Fibroblast of skin of right biceps (primary cell): Measurements from ENCODE around the gene TEX36.
A peak's percentile ranks its signal among the peaks of the same experiment; 100 is the strongest.
"Not testable (repeated sequence)": the region's sequence is repeated elsewhere in the genome, so short reads cannot be mapped to it uniquely, and the experiment has no call there.

Experiments used
- DNase-seq: peaks from one replicate; pipeline ENCODE4 v3.0.0-alpha.2; 2013

TEX36 gene

DNA sequence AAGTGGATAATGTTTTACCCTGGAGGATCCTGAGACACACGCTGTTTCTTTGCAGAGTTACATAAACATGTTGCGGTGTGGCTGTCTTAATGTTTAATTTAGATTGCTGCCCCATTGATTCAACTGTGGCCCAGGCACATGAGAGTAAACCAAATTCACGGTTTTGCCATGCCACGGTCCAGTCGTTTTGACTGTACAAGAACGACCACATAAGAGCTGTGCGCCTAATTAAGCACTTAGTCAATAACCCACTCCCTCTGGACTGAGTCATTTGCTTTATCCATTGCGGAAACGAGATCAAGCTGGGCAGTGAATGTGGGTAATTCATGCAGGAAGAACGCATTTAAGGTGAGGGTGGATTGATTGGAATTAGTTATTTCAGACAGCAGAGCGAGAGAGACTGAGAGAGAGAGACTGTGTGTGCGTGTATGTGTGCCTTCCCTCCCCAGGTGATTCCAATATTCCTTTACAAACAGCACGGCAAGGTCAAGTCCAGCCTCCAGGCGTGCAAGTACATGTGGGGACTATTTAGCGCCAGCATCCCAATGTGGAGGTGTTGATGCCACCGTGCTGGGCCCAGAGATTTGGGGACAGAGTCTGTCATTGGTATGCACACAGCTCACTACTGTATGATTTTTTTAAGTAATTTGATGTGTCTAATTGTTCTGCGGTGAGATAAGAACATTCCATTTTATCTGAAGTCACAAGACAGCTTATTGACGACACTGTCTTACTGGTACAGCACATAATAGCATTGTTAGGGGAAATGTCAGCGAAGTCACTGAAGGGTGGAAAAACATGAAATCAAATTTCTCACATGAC is 8.4 kb upstream of the TEX36 start:
- DNase-seq = peak; percentile 74

GRCh38 chr10:125689955-125690569 is 7.1 kb upstream of the TEX36 start:
- no peak for DNase-seq

- no peak for DNase-seq
These were observed 4.7 kb upstream of the TEX36 start for GRCh38 chr10:125687507-125688185.

DNA sequence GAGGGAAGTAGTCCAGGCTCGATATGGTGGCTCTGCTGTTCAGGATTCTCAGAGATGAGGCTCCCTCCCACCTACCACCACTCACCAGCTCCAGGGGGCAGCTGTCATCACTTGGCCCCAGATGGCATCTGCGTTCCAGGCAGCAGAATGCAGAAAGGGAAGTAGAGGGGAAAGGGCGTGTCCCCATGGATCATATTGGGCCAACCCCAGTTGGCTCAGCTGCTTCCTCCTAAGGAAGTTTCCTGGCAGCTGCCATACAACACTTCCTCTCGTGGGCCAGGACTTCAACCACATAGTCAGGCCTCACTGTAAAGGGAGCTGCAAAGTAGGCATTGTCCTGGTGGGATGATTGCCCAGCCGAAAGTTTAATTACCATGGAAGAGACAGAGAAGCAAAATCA is 1.6 kb upstream of the TEX36 start:
- no peak for DNase-seq

GRCh38 chr10:125683821-125684220 is 858 bp upstream of the TEX36 start:
- no peak for DNase-seq

DNA sequence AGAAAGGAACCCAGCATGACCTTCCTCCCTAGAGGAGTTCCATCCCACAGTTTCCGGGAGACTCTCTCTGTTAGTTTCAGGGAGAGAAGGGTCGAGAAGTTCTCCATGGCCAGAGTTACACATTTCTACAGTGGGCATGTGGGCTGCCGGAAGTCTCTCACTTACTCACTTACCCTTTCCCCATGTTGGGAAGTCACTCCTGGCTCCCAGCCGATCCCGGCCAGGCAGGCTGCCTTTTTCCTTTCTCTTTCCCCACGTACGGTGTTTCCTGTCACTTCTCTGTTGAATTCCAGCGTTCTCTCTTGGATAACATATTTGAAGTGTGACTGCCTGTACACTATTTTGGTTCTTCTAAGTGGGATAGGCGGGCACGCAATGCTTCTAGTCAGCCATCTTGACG is 3.5 kb downstream of the TEX36 start:
- DNase-seq = no peak

GRCh38 chr10:125672884-125673283 is 10.1 kb downstream of the TEX36 start:
- no peak for DNase-seq

DNA sequence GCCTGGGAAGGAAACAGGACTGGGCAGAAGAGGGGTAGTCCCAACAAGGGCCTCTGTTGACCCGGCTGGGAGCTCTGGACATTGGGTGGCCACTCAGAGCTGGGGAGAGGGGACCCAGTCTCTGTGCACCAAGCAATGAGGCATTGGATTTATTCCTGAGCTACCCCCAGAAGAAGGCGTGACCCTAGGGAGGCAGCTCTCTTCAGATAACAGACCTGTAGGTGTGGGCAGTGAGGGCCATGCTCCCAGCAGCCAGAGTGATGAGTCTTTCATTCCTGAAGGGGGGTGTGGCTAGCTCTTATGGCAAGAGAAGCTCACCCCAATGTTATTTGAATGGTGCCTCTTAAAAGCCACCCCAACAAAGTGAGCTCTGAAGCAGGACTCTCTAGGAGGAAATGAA is 20.4 kb downstream of the TEX36 start:
- DNase-seq = peak; percentile 40

DNA sequence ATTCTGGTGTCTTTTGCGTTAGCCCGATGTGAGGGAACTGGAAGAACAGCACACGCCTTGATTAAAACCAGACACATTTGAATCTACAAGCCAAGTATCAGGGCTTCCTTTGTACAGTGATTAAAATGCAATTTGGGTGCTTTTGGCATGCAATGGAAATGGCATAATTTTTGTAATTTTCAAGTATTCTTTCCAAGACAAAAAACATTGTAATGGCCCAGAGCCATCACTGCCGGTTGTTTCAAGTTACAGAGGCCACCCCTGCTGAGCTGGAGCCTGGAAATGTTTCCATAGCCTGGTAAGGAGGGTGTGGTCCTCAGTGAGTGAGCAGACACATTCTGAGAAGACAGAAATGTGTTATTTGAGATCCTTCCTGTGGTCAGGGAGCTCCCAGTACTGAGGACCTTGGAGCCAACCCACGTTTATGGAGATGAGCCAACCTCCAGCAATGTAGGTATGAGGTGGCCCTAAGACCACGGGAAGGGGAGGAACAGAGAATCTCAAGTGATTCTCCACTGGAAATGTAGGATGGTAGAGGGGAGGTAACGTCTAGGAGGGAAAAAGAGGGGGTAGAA is 20.9 kb downstream of the TEX36 start:
- DNase-seq = peak; percentile 97

- no peak for DNase-seq
These were observed 21.5 kb downstream of the TEX36 start for GRCh38 chr10:125661431-125661940.

DNA sequence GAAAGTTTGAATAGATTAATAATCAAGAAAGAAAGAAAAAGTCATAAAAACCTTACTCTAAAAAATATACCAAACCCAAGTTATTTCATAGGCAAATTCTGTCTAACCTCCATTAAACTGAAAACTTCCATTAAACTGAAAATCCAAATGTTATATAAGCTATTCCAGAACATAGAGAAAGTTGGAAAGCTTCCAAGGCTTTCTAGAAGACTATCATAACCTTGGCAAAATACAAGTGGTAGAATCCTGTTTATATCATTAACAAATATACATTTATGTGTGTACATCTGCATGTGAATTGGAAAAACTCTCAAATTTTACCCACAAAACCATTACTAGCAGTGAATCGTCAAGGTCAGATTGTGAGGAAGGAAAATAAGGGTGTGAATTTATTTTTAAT is 23.9 kb downstream of the TEX36 start:
- DNase-seq = no peak

DNA sequence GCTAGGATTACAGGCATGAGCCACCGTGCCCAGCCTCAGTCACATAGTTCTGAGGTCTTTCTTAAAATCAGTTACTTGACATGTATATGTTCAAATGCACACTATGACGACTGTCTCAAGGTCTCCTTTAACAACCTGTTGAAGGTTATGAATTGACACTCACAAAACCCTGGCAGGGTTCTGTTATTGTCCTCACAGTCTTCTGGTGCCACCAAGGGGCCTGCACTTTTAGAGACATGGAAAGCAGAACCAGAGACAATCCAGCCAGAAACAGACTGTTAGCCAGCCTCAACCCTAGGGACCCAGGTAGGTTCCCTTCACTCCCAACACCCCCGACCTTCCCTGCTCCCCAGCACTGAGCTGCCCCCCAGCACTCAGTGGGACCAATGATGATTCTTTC is 26.4 kb downstream of the TEX36 start:
- no peak for DNase-seq

- DNase-seq = not testable (repeated sequence)
These were observed 29.9 kb downstream of the TEX36 start for GRCh38 chr10:125653113-125653512.

GRCh38 chr10:125646311-125646710 is 36.7 kb downstream of the TEX36 start:
- no peak for DNase-seq

DNA sequence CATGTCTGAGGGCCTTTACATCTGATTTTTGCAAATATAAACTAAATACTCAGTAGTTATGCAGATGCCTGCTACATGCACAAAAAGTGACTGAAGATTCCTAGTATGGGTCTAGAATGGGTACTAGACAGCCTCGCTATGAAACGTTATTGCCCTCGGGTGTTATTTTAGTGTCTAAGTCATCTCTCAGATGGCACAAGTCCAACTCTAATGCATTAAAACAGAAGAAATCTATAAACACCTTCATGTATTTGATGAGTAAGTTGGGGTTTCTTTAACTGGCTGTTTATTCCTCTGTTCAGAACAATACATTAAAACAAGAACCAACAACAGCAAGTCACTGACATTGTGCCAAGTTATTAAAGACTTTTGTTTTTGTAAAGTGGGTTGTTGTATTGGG is 41.6 kb downstream of the TEX36 start:
- DNase-seq = no peak

DNA sequence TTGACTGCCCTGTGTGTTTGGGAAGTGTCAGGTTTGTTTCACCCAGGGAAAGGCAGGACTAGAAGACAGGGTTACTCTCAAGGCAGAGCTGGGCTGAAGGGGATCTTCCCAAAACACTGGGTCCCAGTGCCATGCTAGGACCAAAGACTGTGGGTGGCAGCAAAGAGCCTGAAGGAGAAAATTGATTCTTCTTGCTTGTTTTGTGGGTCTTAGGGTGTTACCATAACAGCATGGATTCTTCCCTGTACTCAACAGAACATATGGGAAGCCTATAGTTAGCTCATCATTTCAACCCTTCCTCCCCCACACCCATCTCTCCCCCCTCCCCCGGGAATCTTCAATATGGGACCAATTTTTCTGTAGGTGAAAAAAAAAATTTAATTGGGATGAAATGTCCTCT is 42.3 kb downstream of the TEX36 start:
- no peak for DNase-seq

- no peak for DNase-seq
These were observed 43.1 kb downstream of the TEX36 start for GRCh38 chr10:125639846-125640245.

DNA sequence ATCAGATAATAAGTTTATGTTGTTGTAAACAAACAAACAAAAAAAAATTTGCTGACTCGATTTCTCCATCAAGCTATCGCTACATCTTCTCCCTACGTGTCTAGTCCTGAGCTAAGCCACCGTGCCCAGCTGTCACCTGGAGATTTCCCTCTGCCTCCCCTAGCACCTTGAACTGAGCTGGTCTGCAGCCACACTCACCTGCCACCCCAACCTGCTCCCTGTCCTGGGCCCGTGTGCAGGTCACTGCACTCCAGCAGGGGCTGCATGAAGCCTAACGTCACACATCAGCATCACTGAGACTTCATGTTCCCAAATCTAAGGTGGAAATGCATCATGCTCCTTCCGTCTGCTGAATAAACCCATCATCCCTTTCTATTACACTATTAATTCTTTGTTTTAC is 44.4 kb downstream of the TEX36 start:
- DNase-seq = no peak

GRCh38 chr10:125637496-125637895 is 45.5 kb downstream of the TEX36 start:
- no peak for DNase-seq

- no peak for DNase-seq
These were observed 48.4 kb downstream of the TEX36 start for GRCh38 chr10:125634606-125635005.

DNA sequence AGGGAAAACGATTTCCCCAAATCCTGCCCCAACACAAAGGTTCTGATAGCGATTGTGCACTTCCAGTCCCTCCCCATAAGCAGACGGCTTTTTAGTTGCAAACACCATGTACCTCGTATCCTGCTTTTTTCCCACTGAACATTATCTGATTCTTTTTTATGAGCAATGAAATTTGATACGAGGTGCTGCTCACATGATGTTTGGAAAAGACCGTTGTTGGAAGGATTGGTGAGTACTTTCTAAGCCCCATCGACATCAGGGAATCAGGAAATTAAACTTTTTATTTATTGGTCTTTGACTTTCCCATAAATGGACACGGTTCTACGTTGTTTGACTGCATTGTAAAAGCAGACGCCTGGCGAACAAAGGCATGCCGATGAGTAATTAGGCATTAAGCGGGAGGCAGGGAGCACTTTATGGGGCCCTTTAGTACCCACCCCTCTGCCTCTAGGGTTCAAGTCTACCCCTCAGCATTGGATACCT is 49.4 kb downstream of the TEX36 start:
- peak; percentile 59 for DNase-seq

- no peak for DNase-seq
These were observed 51.2 kb downstream of the TEX36 start for GRCh38 chr10:125631806-125632205.

DNA sequence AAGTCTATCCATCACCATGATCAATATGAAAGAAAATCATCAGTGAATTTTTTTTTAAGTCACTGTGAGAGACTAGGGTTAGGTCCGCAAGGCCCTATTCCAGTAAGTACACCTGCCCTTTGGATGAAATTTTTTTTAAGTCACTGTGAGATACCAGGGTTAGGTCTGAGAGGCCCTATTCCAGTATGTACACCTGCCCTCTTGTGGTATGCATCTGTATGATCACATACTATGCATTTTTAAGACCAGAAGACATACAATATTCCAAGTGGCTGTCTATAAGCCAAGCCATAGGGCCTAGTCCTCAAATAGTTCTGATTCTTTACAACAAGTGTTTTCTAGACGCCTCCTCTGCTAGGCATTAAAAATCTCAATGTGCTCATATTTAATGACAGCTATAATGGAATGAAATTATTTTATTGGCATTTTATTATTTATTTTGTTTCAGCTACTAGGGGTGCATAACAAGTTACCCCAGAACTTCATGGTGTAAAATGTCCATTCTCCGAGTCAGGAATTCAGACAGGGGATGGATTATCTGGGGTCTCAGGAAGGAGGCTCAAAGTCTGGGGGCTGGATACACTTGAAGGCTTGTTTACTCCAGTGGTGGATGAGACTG is 53.1 kb downstream of the TEX36 start:
- DNase-seq = peak; percentile 47
